H9 (cell line): ENCODE data around the gene PAQR9. TPM values are rescaled to one million over a fixed set of nuclear protein-coding genes. Genes with fewer than 3 reads are reported as not detected.

Experiments
- DNase-seq: peaks from one replicate; pipeline ENCODE4 v3.0.0-alpha.2; 2017
- H2AFZ ChIP-seq: one replicate; pipeline ENCODE4 v1.6.1; 2013; ENCODE audit warnings: mild to moderate bottlenecking, low read length, control low read depth, moderate library complexity
- H2AK5ac ChIP-seq: 2 replicates; pipeline ENCODE4 v1.6.1; 2013; ENCODE audit warnings: low read length, control low read depth, mixed read lengths; ENCODE audit not compliant: insufficient read length
- H2BK120ac ChIP-seq: one replicate; pipeline ENCODE4 v1.6.1; 2013; ENCODE audit warnings: low read depth, mild to moderate bottlenecking, low read length, control low read depth, inconsistent platforms; ENCODE audit not compliant: poor library complexity, severe bottlenecking
- H2BK12ac ChIP-seq: 2 replicates; pipeline ENCODE4 v1.6.1; 2013; ENCODE audit warnings: low read length, control low read depth, mixed read lengths, low read depth; ENCODE audit not compliant: insufficient read length
- H2BK15ac ChIP-seq: 2 replicates; pipeline ENCODE4 v1.6.1; 2013; ENCODE audit warnings: low read depth, low read length, control low read depth
- H2BK20ac ChIP-seq: one replicate; pipeline ENCODE4 v1.6.1; 2013; ENCODE audit warnings: low read depth, mild to moderate bottlenecking, low read length, control low read depth, inconsistent platforms; ENCODE audit not compliant: poor library complexity, severe bottlenecking
- H2BK5ac ChIP-seq: 2 replicates; pipeline ENCODE4 v1.6.1; 2013; ENCODE audit warnings: low read length, control low read depth, mixed read lengths; ENCODE audit not compliant: insufficient read length
- H3K14ac ChIP-seq: 2 replicates; pipeline ENCODE4 v1.6.1; 2013; ENCODE audit warnings: low read length, control low read depth; ENCODE audit not compliant: insufficient read depth
- H3K18ac ChIP-seq: 2 replicates; pipeline ENCODE4 v1.6.1; 2013; ENCODE audit warnings: low read depth, mild to moderate bottlenecking, mixed read lengths, low read length, control low read depth; ENCODE audit not compliant: insufficient read length
- H3K23ac ChIP-seq: 2 replicates; pipeline ENCODE4 v1.6.1; 2013; ENCODE audit warnings: low read length, control low read depth, mixed read lengths, low read depth; ENCODE audit not compliant: insufficient read length
- H3K23me2 ChIP-seq: 2 replicates; pipeline ENCODE4 v1.6.1; 2013; ENCODE audit warnings: low read depth, mild to moderate bottlenecking, mixed read lengths, low read length, control low read depth; ENCODE audit not compliant: insufficient read length, poor library complexity, severe bottlenecking
- H3K27ac ChIP-seq: 2 replicates; pipeline ENCODE4 v1.5.1; 2013; ENCODE audit warnings: low read length, control low read depth, mixed read lengths, low read depth; ENCODE audit not compliant: insufficient read length
- H3K27me3 ChIP-seq: 2 replicates; pipeline ENCODE4 v1.6.1; 2013; ENCODE audit warnings: low read length, control low read depth, inconsistent platforms; ENCODE audit not compliant: insufficient read depth
- H3K4ac ChIP-seq: 2 replicates; pipeline ENCODE4 v1.6.1; 2013; ENCODE audit warnings: low read depth, mild to moderate bottlenecking, control low read depth, inconsistent platforms, low read length, moderate library complexity
- H3K4me1 ChIP-seq: 2 replicates; pipeline ENCODE4 v1.6.1; 2013; ENCODE audit warnings: low read length, control low read depth, inconsistent platforms; ENCODE audit not compliant: insufficient read depth
- H3K4me2 ChIP-seq: 2 replicates; pipeline ENCODE4 v1.6.1; 2013; ENCODE audit warnings: low read length, control low read depth, mixed read lengths; ENCODE audit not compliant: insufficient read length, insufficient read depth
- H3K56ac ChIP-seq: 2 replicates; pipeline ENCODE4 v1.6.1; 2013; ENCODE audit warnings: low read depth, mild to moderate bottlenecking, mixed read lengths, low read length, control low read depth; ENCODE audit not compliant: insufficient read length
- H3K79me1 ChIP-seq: 2 replicates; pipeline ENCODE4 v1.6.1; 2013; ENCODE audit warnings: low read depth, mild to moderate bottlenecking, moderate library complexity, low read length, control low read depth, inconsistent platforms; ENCODE audit not compliant: insufficient read depth, poor library complexity, severe bottlenecking
- H3K79me2 ChIP-seq: 2 replicates; pipeline ENCODE4 v1.6.1; 2013; ENCODE audit warnings: low read length, control low read depth, inconsistent platforms; ENCODE audit not compliant: insufficient read depth
- H3K9ac ChIP-seq: 2 replicates; pipeline ENCODE4 v1.6.1; 2013; ENCODE audit warnings: low read length, control low read depth, mixed read lengths; ENCODE audit not compliant: insufficient read length; ENCODE audit errors: extremely low read depth
- H3K9me3 ChIP-seq: one replicate; pipeline ENCODE4 v1.6.1; 2013; ENCODE audit warnings: low read depth, low read length, inconsistent platforms; ENCODE audit not compliant: control insufficient read depth
- H3T11ph ChIP-seq: one replicate; pipeline ENCODE4 v1.6.1; 2013; ENCODE audit warnings: mild to moderate bottlenecking, low read length, control low read depth, inconsistent platforms
- H4K20me1 ChIP-seq: one replicate; pipeline ENCODE4 v1.6.1; 2013; ENCODE audit not compliant: control insufficient read depth, insufficient read length, insufficient read depth
- H4K5ac ChIP-seq: 2 replicates; pipeline ENCODE4 v1.6.1; 2013; ENCODE audit warnings: low read depth, mild to moderate bottlenecking, mixed read lengths, low read length, control low read depth; ENCODE audit not compliant: insufficient read length
- H4K8ac ChIP-seq: replicated peaks from 2 replicates; pipeline ENCODE4 v1.6.1; 2013; ENCODE audit warnings: low read length, control low read depth, mixed read lengths, low read depth; ENCODE audit not compliant: insufficient read length
- H4K91ac ChIP-seq: 2 replicates; pipeline ENCODE4 v1.6.1; 2013; ENCODE audit warnings: low read depth, mild to moderate bottlenecking, moderate library complexity, mixed read lengths, low read length, control low read depth; ENCODE audit not compliant: insufficient read length
- H3K27ac Mint-ChIP-seq, 3 experiments: 2 replicates in 2 of 3; 3 replicates in 1 of 3; pipeline ENCODE4 v1.8.0; 2020 to 2021; ENCODE audit warnings: mixed read lengths in 3 of 3, mild to moderate bottlenecking in 1 of 3, moderate library complexity in 1 of 3
- H3K27me3 Mint-ChIP-seq: 2 replicates; pipeline ENCODE4 v1.8.0; 2021; ENCODE audit warnings: low read depth, mild to moderate bottlenecking, moderate library complexity, mixed read lengths
- H3K36me3 Mint-ChIP-seq, 3 experiments: 2 replicates in 2 of 3; 3 replicates in 1 of 3; pipeline ENCODE4 v1.8.0; 2020 to 2021; ENCODE audit warnings: low read depth in 3 of 3, mixed read lengths in 3 of 3; ENCODE audit not compliant: insufficient read depth in 1 of 3
- H3K4me1 Mint-ChIP-seq, 2 experiments: 2 replicates each; pipeline ENCODE4 v1.8.0; 2020; ENCODE audit warnings: mixed read lengths in 2 of 2
- H3K4me3 Mint-ChIP-seq, 2 experiments: 2 replicates in 1 of 2; 3 replicates in 1 of 2; pipeline ENCODE4 v1.8.0; 2020 to 2021; ENCODE audit warnings: mild to moderate bottlenecking in 2 of 2, mixed read lengths in 2 of 2, moderate library complexity in 1 of 2
- H3K9me3 Mint-ChIP-seq, 2 experiments: 2 replicates in 1 of 2; 3 replicates in 1 of 2; pipeline ENCODE4 v1.8.0; 2020; ENCODE audit warnings: mild to moderate bottlenecking in 2 of 2, mixed read lengths in 2 of 2, moderate library complexity in 1 of 2
- CTCF ChIP-seq: fragments of 200-600 bp; sonication (generic); conservative IDR thresholded peaks from 3 replicates; pipeline ENCODE4 v1.8.0; 2021; ENCODE audit warnings: antibody characterized with exemption, mild to moderate bottlenecking
- WGBS: extraction: QIAGEN DNeasy Blood & Tissue Kit; methylation state at CpG from one replicate; pipeline ENCODE4 v1.1.7; 2013; ENCODE audit warnings: missing lambda C conversion rate, low lambda C conversion rate, mixed read lengths; ENCODE audit not compliant: insufficient read length; ENCODE audit errors: extremely low coverage; 5-methylcytosine and 5-hydroxymethylcytosine counted together
- total RNA-seq: library from RNA; stranded (reverse); gene quantifications from 2 replicates; pipeline ENCODE4 v1.2.1, GENCODE V29; 2021

PAQR9 gene
- total RNA-seq, 1 experiment from 2014 or later, result 2.3 TPM

GRCh38 chr3:142951794-142952193, 11.7 kb downstream of the PAQR9 start:
- no peak overlapping the region for H4K91ac ChIP-seq
- no peak overlapping the region for H3K56ac ChIP-seq
- no peak overlapping the region for H2BK12ac ChIP-seq
- H3K9ac ChIP-seq, result no peak overlapping the region
- DNase-seq, result no peak
- no peak overlapping the region for H2BK5ac ChIP-seq
- H4K20me1 ChIP-seq, result no peaks in the 10 kb centered on the region
- H2BK20ac ChIP-seq, result no peak overlapping the region
- Mint-ChIP-seq H3K27me3 (peaks cover 4% of the 10 kb centered on the region; the same call in 1 of the 2 replicates), H3K9me3 (no peaks in the 10 kb centered on the region; a peak in 1 of 5 replicates), H3K4me3 (no peak overlapping the region), H3K4me1 (peaks cover 12 to 18% of the 10 kb centered on the region in 2 experiments), H3K27ac (no peak overlapping the region), H3K36me3 (no peaks in the 10 kb centered on the region)
- H3T11ph ChIP-seq, result no peak overlapping the region
- H3K23me2 ChIP-seq, result no peaks in the 10 kb centered on the region
- TF ChIP-seq CTCF, result no peak
- no peaks in the 10 kb centered on the region for H3K27me3 ChIP-seq
- no peaks in the 10 kb centered on the region for H3K9me3 ChIP-seq
- no peak overlapping the region for H3K4ac ChIP-seq
- H3K27ac ChIP-seq, result no peak overlapping the region
- no peak overlapping the region for H2BK120ac ChIP-seq
- no peaks in the 10 kb centered on the region; the same call in 1 of the 2 replicates for H3K4me1 ChIP-seq
- no peak overlapping the region for H3K18ac ChIP-seq
- no peak overlapping the region for H3K4me2 ChIP-seq
- no peaks in the 10 kb centered on the region for H3K79me1 ChIP-seq
- no peak overlapping the region for H4K5ac ChIP-seq
- no peak overlapping the region for H3K23ac ChIP-seq
- H4K8ac ChIP-seq, result no peak overlapping the region
- no peaks in the 10 kb centered on the region for H3K79me2 ChIP-seq
- no peak overlapping the region for H3K14ac ChIP-seq
- no peak overlapping the region for H2AK5ac ChIP-seq
- H2BK15ac ChIP-seq, result no peak overlapping the region
- WGBS, result no CpG with 5 or more reads among the region's 2 CpGs
- no peak overlapping the region for H2AFZ ChIP-seq
